ENCODE measurements around the gene ATP8A1.

The ATP8A1 gene

GRCh38 chr4:42600578-42600977 is 56.3 kb downstream of the ATP8A1 start:
- TF ChIP-seq CEBPB (IDR thresholded peaks at IDR 0.05) (no peak), ZBTB7A (IDR thresholded peaks at IDR 0.05; ENCODE audit: low read depth) (no peak), EP300 (IDR thresholded peaks at IDR 0.05; ENCODE audit: borderline replicate concordance) (no peak), TCF12 (IDR thresholded peaks at IDR 0.05; ENCODE audit: low read depth) (no peak), FOXM1 (IDR thresholded peaks at IDR 0.05; ENCODE audit: borderline replicate concordance, low read depth) (no peak), EGR1 (IDR thresholded peaks at IDR 0.05) (no peak), MAX (IDR thresholded peaks at IDR 0.05) (no peak), TEAD4 (IDR thresholded peaks at IDR 0.05) (no peak), RAD21 (IDR thresholded peaks at IDR 0.05; ENCODE audit: low read depth) (no peak), TAF1 (IDR thresholded peaks at IDR 0.05; ENCODE audit: low read depth) (no peak), NFIC (IDR thresholded peaks at IDR 0.05) (no peak), REST (IDR thresholded peaks at IDR 0.05; ENCODE audit: low read depth) (no peak), YY1 (IDR thresholded peaks at IDR 0.05; ENCODE audit: low read depth) (no peak), USF1 (IDR thresholded peaks at IDR 0.05) (no peak), CREB1 (IDR thresholded peaks at IDR 0.05; ENCODE audit: low read depth) (no peak)

- TF ChIP-seq EGR1 (IDR thresholded peaks at IDR 0.05) (no peak), REST (IDR thresholded peaks at IDR 0.05; ENCODE audit: low read depth) (no peak), ZBTB7A (IDR thresholded peaks at IDR 0.05; ENCODE audit: low read depth) (no peak), RAD21 (IDR thresholded peaks at IDR 0.05; ENCODE audit: low read depth) (no peak), TAF1 (IDR thresholded peaks at IDR 0.05; ENCODE audit: low read depth) (no peak), USF1 (IDR thresholded peaks at IDR 0.05) (no peak), CEBPB (IDR thresholded peaks at IDR 0.05) (no peak), CREB1 (IDR thresholded peaks at IDR 0.05; ENCODE audit: low read depth) (no peak), TEAD4 (IDR thresholded peaks at IDR 0.05) (no peak), NFIC (IDR thresholded peaks at IDR 0.05) (no peak), FOXM1 (IDR thresholded peaks at IDR 0.05; ENCODE audit: borderline replicate concordance, low read depth) (no peak), YY1 (IDR thresholded peaks at IDR 0.05; ENCODE audit: low read depth) (no peak), TCF12 (IDR thresholded peaks at IDR 0.05; ENCODE audit: low read depth) (no peak), MAX (IDR thresholded peaks at IDR 0.05) (no peak)
Observed at GRCh38 chr4:42596918-42597317, 60.0 kb downstream of the ATP8A1 start.

GRCh38 chr4:42594888-42595287 is 62.0 kb downstream of the ATP8A1 start:
- no peak for TF ChIP-seq MAX (IDR thresholded peaks at IDR 0.05)

- TF ChIP-seq ZBTB7A (IDR thresholded peaks at IDR 0.05; ENCODE audit: low read depth) (no peak), FOXM1 (IDR thresholded peaks at IDR 0.05; ENCODE audit: borderline replicate concordance, low read depth) (no peak), REST (IDR thresholded peaks at IDR 0.05; ENCODE audit: low read depth) (no peak), EP300 (IDR thresholded peaks at IDR 0.05; ENCODE audit: borderline replicate concordance) (no peak), CREB1 (IDR thresholded peaks at IDR 0.05; ENCODE audit: low read depth) (no peak), NFIC (IDR thresholded peaks at IDR 0.05) (no peak), CEBPB (IDR thresholded peaks at IDR 0.05) (no peak), MAX (IDR thresholded peaks at IDR 0.05) (no peak), EGR1 (IDR thresholded peaks at IDR 0.05) (no peak), TAF1 (IDR thresholded peaks at IDR 0.05; ENCODE audit: low read depth) (no peak), TEAD4 (IDR thresholded peaks at IDR 0.05) (no peak), RAD21 (IDR thresholded peaks at IDR 0.05; ENCODE audit: low read depth) (no peak), USF1 (IDR thresholded peaks at IDR 0.05) (no peak), YY1 (IDR thresholded peaks at IDR 0.05; ENCODE audit: low read depth) (no peak), TCF12 (IDR thresholded peaks at IDR 0.05; ENCODE audit: low read depth) (no peak)
Observed at GRCh38 chr4:42588909-42589308, 68.0 kb downstream of the ATP8A1 start.
